Psoas muscle (tissue), 8 donors: Measurements from ENCODE around the gene GARIN1A. TPM values are rescaled to one million over a fixed set of nuclear protein-coding genes. Genes with fewer than 3 reads are reported as not detected.

Experiments used
- ATAC-seq, 4 donors: fragments of 200-7000 bp; cut with Tn5 transposase; one replicate each; pipeline ENCODE4 v1.9.1; 2020; ENCODE audit warnings: moderate library complexity in 3 of 4, mild to moderate bottlenecking in 2 of 4
- DNase-seq, 2 donors: peaks; one replicate each; pipeline ENCODE4 v3.0.0-alpha.2; 2020
- H3K27ac ChIP-seq: fragments of 200-600 bp; one replicate; pipeline ENCODE4 v1.8.0; 2022
- H3K27me3 ChIP-seq, 3 donors: fragments of 200-600 bp in 1 of 3; one replicate each; pipeline versions ENCODE4 v1.6.1 to v1.8.0; 2013 to 2022; ENCODE audit warnings: low read length in 2 of 3, mild to moderate bottlenecking in 2 of 3, moderate library complexity in 1 of 3; ENCODE audit not compliant: insufficient read depth in 3 of 3
- H3K36me3 ChIP-seq, 2 donors: fragments of 200-600 bp in 1 of 2; one replicate each; pipeline versions ENCODE4 v1.6.1 to v1.8.0; 2013 to 2022; ENCODE audit warnings: low read depth in 1 of 2, mild to moderate bottlenecking in 1 of 2, moderate library complexity in 1 of 2; ENCODE audit not compliant: insufficient read depth in 1 of 2
- H3K4me1 ChIP-seq: fragments of 200-600 bp; one replicate; pipeline ENCODE4 v1.8.0; 2022
- H3K4me3 ChIP-seq: fragments of 200-600 bp; one replicate; pipeline ENCODE4 v1.8.0; 2022; ENCODE audit warnings: mild to moderate bottlenecking
- H3K9me3 ChIP-seq: fragments of 200-600 bp; one replicate; pipeline ENCODE4 v1.8.0; 2022
- CTCF ChIP-seq: fragments of 200-600 bp; IDR thresholded peaks from one replicate; pipeline ENCODE4 v1.8.0; 2022; ENCODE audit warnings: antibody characterized with exemption
- WGBS, 3 donors: extraction: QIAGEN DNeasy Blood & Tissue Kit; methylation state at CpG; one replicate each; pipeline versions ENCODE4 v1.1.6 to v1.1.7; 2013; 5-methylcytosine and 5-hydroxymethylcytosine counted together
- intact Hi-C, 2 donors: fragments of 100-400 bp; cut with DNase I; formaldehyde crosslinking; loops; one replicate each; pipeline versions ENCODE4 v1.11.0 to v1.14.2; 2022
- polyA plus RNA-seq, 3 donors: library from polyadenylated mRNA; stranded (reverse); fragments of 200-250 nt; gene quantifications; one replicate each; pipeline ENCODE4 v1.2.3, GENCODE V29; 2013
- total RNA-seq, 4 donors: library from RNA; stranded (reverse); fragmentation: NEBNext Ultra II Directional in 2 of 4; extraction: Animal tissue kit (Norgen Biotek cat#: 25700) in 2 of 4; gene quantifications; one replicate each; pipeline versions ENCODE4 v1.2.1 to v1.2.4, GENCODE V29; 2021 to 2023
- donor health status: healthy with polysubstance abuse.
- donor health status: DM: no; HTN: no; CAD: no; lungs with moderate emphysema.
- donor health status: Bipolar disorder and iron deficiency.
- donor health status: healthy.
- donor health status: DM: yes; HTN: yes; CAD: no.
- donor health status: DM: no; HTN: no; CAD: no.
- donor health status: DM: no; HTN: no; CAD: no.
- donor health status: DM: yes; HTN: yes; CAD: no.

GARIN1A gene
- total and polyA plus RNA-seq, 7 donors, result 0.27 to 3.3 (median 0.82) TPM

- TF ChIP-seq CTCF, result no peak
- ATAC-seq (no peak), DNase-seq (no peak)
- H3K27me3 ChIP-seq, result no peaks in the 10 kb centered on the region
- no peak overlapping the region for H3K4me3 ChIP-seq
- intact Hi-C loops, result no loop called here
- H3K4me1 ChIP-seq, result no peaks in the 10 kb centered on the region
- H3K9me3 ChIP-seq, result no peaks in the 10 kb centered on the region
- no peaks in the 10 kb centered on the region for H3K36me3 ChIP-seq
- no peak overlapping the region for H3K27ac ChIP-seq
- 75 to 84% (median 83%) methylated on average over 6 of the region's 6 CpGs for WGBS, 3 donors
Observed at GRCh38 chr7:128710481-128710880, 38.4 kb downstream of the GARIN1A start.

- intact Hi-C loops, result no loop called here
- Histone ChIP-seq H3K27ac (no peak overlapping the region), H3K27me3 (no peaks in the 10 kb centered on the region), H3K36me3 (no peaks in the 10 kb centered on the region), H3K4me3 (no peak overlapping the region), H3K9me3 (no peaks in the 10 kb centered on the region), H3K4me1 (no peaks in the 10 kb centered on the region)
- WGBS, 3 donors, result 82 to 91% (median 91%) methylated on average over 2 of the region's 2 CpGs
- no peak for DNase-seq
- ATAC-seq, result no peak
- TF ChIP-seq CTCF, result no peak
Observed at GRCh38 chr7:128713794-128714193, 41.7 kb downstream of the GARIN1A start.

GRCh38 chr7:128714701-128715495, 42.8 kb downstream of the GARIN1A start:
- WGBS, 3 donors, result 68 to 72% (median 70%) methylated on average over 8 of the region's 8 CpGs
- Histone ChIP-seq H3K4me1 (no peaks in the 10 kb centered on the region), H3K4me3 (no peak overlapping the region), H3K36me3 (no peaks in the 10 kb centered on the region), H3K27ac (no peak overlapping the region), H3K9me3 (no peaks in the 10 kb centered on the region), H3K27me3 (no peaks in the 10 kb centered on the region)
- intact Hi-C loops, result no loop called here
- ATAC-seq (no peak), DNase-seq (no peak)
- no peak for TF ChIP-seq CTCF

GRCh38 chr7:128718967-128719642, 47.0 kb downstream of the GARIN1A start:
- Histone ChIP-seq H3K36me3 (no peaks in the 10 kb centered on the region), H3K4me1 (no peaks in the 10 kb centered on the region), H3K9me3 (no peaks in the 10 kb centered on the region), H3K4me3 (no peak overlapping the region), H3K27me3 (no peaks in the 10 kb centered on the region), H3K27ac (no peak overlapping the region)
- intact Hi-C loops, result no loop called here
- TF ChIP-seq CTCF, result no peak
- ATAC-seq (no peak), DNase-seq (no peak)
- WGBS, 3 donors, result 88 to 96% (median 93%) methylated on average over 6 of the region's 6 CpGs
